ENCODE data around the gene UBA6. TPM values are rescaled to one million over a fixed set of nuclear protein-coding genes. Genes with fewer than 3 reads are reported as not detected.
"Not testable (repeated sequence)": the region's sequence is repeated elsewhere in the genome, so short reads cannot be mapped to it uniquely, and the experiment has no call there.

UBA6 gene
- total RNA-seq, 1 donor from 2014 or later: 41.3 TPM

- no peak for DNase-seq (ENCODE audit: low spot score)
Measured at GRCh38 chr4:67714248-67714583, 13.3 kb upstream of the UBA6 start.

GRCh38 chr4:67713529-67714247 lies 12.7 kb upstream of the UBA6 start:
- no peak for DNase-seq (ENCODE audit: low spot score)

- no peak for DNase-seq (ENCODE audit: low spot score)
Measured at GRCh38 chr4:67712650-67713528, 11.9 kb upstream of the UBA6 start.

GRCh38 chr4:67712000-67712625 lies 11.2 kb upstream of the UBA6 start:
- no peak for DNase-seq (ENCODE audit: low spot score)

- not testable (repeated sequence) for DNase-seq (ENCODE audit: low spot score)
Measured at GRCh38 chr4:67706682-67707081, 5.7 kb upstream of the UBA6 start.

GRCh38 chr4:67704843-67705242 lies 3.9 kb upstream of the UBA6 start:
- no peak for DNase-seq (ENCODE audit: low spot score)

GRCh38 chr4:67702166-67702565 lies 1.2 kb upstream of the UBA6 start:
- no peak for DNase-seq (ENCODE audit: low spot score)

GRCh38 chr4:67701517-67701850 lies 529 bp upstream of the UBA6 start:
- DNase-seq (ENCODE audit: low spot score): no peak

- no peak for DNase-seq (ENCODE audit: low spot score)
Measured at GRCh38 chr4:67700116-67700737, 728 bp downstream of the UBA6 start.

GRCh38 chr4:67699603-67700002 lies 1.4 kb downstream of the UBA6 start:
- DNase-seq (ENCODE audit: low spot score): no peak

- no peak for DNase-seq (ENCODE audit: low spot score)
Measured at GRCh38 chr4:67697860-67698687, 2.9 kb downstream of the UBA6 start.

- DNase-seq (ENCODE audit: low spot score): no peak
Measured at GRCh38 chr4:67696061-67696460, 4.9 kb downstream of the UBA6 start.

GRCh38 chr4:67694662-67695061 lies 6.3 kb downstream of the UBA6 start:
- no peak for DNase-seq (ENCODE audit: low spot score)

GRCh38 chr4:67691328-67691727 lies 9.6 kb downstream of the UBA6 start:
- DNase-seq (ENCODE audit: low spot score): no peak

- no peak for DNase-seq (ENCODE audit: low spot score)
Measured at GRCh38 chr4:67687636-67688035, 13.3 kb downstream of the UBA6 start.

GRCh38 chr4:67685532-67685859 lies 15.5 kb downstream of the UBA6 start:
- DNase-seq (ENCODE audit: low spot score): no peak

- no peak for DNase-seq (ENCODE audit: low spot score)
Measured at GRCh38 chr4:67684839-67685531, 16.0 kb downstream of the UBA6 start.

- DNase-seq (ENCODE audit: low spot score): no peak
Measured at GRCh38 chr4:67682266-67682665, 18.7 kb downstream of the UBA6 start.

- no peak for DNase-seq (ENCODE audit: low spot score)
Measured at GRCh38 chr4:67680581-67681222, 20.3 kb downstream of the UBA6 start.

GRCh38 chr4:67678612-67679011 lies 22.3 kb downstream of the UBA6 start:
- no peak for DNase-seq (ENCODE audit: low spot score)
